OCI-M1 (cell line): Measurements from ENCODE around the gene NGEF.

ENCODE experiments used
- DNase-seq: peaks from one replicate; lab custom pipeline; 2025; lab: John Stamatoyannopoulos, UW

Gene NGEF

DNA sequence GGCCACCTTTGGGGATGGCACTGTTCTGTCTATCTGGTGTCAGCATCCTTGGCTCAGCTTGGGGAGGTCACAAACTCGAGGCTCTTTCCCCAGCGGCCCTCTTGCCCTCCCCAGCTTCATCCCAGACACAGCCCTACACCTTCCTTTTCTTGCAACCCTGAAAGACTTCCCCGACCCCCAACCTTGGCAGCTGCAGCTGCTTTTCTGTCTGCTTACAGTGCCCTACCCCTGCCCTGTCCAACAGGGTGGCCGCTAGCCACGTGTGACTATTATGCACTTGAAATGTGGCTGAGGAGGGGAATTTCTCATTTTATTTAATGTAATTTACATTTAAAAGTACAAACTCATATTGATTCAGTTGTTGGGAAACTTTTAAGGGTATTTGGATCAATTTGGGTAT, 41.3 kb downstream of the NGEF start:
- DNase-seq = no peak

DNA sequence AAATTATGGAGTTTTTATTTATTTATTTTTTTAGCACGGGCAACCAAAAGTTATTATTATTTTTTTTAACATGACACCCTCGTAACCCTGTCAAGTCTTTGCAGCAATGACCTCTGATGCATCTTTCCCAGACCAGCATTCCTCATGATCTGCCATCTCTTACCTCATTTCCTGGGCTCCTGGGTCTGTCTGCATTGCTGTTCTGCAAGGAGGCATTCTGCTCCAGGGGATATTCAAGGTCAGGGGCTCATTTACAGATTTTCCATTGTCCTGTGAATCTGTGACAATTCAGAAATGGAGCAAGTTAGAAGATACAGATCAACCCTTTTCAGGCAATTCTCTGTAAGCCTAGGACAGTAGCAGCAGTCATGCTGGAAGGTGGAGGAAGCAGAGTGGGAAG, 43.0 kb downstream of the NGEF start:
- DNase-seq = no peak

DNA sequence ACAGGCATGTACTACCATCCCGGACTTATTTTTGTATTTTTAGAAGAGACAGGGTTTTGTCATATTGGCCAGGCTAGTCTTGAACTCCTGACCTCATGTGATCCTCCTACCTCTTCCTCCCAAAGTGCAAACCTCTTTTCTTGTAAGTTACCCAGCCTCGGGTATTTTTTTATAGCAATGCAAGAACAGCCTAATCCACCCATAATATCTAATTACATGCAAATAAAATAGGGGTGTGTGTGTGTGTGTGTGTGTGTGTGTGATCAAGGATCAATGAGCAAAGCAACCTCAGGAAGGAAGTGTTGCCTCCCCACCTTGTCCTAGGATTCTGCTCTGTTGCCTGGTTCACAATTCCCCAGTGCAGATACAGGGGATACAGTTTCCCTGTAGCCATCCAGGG, 45.6 kb downstream of the NGEF start:
- no peak for DNase-seq

DNA sequence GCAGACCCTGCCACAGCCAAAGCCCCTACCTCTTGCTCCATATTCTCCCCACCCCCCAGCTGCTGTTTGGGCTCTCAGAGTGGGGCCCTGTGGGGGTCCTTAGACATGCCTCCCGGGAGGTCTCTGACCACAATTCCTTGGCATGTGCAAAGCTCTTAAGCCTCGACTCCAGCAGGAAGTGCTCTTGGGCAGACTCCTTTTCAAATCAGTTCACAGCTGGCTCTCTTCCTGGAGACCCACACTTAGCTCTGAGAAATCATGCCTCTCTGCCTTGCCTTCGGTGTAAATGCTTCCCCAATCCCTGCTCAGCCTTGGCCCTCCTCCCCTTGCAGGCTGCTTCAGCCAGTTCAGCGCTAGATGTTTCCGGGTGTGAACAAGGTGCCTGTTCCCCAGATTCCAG, 46.9 kb downstream of the NGEF start:
- no peak for DNase-seq

DNA sequence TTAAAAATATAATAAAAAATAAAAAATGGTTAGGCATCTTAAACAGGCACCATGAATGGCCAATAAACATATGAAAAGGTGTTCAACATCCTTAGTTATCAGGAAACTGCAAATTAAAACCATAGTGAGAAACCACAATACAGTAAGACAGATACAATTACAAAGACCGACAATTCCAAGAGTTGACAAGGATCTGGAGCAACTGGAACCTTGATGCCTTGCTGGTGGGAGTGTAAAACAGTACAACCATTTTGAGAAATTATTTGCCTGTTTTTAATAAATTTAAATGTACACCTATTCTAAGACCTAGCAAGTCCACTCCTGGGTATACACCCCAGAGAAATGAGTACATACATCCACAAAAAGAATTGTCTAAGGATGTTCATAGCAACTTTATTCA, 49.1 kb downstream of the NGEF start:
- no peak for DNase-seq

DNA sequence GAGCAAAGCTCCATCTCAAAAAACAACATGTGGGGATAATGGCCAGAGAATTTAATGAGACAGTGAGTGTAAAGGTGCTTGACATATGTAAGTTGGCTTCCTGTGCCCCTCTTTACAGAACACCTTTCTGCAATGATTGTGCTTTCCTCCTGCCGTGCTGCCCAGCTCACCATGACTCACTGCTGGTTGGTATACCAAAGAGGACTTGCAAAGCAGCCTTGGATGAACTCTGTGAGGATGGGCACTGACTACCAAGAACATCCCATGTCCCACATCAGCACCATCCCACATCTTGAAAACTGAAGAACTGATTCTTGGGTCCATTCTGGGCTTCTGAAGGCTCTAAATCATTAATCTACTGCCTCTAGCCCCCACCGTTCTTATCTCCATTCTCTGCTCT, 52.2 kb downstream of the NGEF start:
- no peak for DNase-seq

DNA sequence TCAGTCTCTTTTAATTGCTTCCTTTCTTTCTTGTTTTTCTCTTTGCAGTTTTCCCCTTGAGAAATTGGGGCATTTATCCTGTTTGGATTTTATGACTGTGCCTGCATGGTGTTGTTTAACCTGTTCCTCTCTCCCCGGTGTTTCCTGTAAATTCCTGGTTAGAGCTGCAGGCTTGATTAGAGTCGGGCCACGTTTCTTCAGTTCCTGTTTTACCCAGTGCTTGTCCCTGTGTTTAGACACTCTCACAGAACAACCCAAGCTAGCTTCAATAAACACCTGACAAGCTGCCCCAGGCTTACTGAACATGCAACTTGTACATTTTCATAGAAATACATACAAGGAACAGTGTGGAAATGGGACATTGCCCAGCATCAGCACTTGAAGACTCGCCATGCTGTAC, 53.9 kb downstream of the NGEF start:
- no peak for DNase-seq

DNA sequence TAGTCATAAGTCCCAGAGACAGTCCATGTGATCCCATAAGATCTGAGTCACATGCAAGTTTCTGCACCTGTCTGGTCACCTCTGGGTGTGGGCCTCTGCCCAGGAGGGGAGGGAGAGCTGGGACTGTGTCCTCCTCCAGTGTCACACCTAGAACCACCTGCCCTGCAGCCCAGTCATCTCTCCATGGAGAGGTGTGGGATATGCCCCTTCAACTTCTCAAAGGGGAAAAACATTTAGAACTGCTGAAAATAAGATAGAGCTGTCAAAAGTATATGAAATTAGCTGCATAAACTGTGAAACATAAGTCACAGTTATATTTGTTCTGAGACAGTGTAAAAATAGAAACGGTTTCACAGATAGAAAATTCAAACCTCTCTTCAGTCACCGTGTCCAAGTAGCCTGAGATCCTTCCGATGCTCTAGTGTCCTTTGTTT, 55.4 kb downstream of the NGEF start:
- DNase-seq = no peak

DNA sequence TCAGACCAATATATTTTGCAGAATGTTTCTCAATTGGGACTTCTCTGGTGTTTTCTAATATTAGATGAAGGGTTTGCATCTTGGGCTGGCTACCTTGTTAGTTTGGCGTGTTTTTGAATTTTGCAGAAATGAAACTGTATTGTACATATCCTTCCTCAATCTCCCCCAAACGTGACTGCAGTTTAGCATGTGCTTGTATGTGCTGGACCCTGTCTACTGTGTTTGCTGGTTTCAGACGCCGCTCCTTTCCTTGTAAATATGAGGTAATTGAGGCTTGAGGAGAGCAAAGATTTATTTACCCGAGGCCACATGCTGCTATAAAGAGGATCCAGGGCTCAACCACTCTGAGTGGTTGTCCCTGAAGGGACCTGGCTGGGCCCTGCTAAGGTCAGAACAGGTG, 57.2 kb downstream of the NGEF start:
- no peak for DNase-seq

DNA sequence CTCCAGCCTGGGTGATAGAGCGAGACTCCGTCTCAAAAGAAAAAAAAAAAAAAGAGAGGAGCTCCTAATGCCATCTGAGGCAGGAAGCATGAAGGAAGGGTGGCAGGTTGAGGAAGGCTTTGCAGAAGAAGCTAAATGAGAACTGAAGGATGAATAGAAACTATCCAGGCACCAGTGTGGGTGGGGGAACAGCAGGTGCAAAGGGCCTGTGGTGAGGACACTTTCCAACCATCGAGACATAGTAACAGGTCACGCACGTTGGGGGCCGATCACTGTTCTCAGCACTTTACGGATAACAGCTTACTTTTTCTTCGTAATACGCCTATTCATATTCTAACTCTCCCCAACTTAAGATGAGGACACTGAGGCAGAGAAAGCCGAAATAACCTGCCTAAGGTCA, 58.4 kb downstream of the NGEF start:
- no peak for DNase-seq

DNA sequence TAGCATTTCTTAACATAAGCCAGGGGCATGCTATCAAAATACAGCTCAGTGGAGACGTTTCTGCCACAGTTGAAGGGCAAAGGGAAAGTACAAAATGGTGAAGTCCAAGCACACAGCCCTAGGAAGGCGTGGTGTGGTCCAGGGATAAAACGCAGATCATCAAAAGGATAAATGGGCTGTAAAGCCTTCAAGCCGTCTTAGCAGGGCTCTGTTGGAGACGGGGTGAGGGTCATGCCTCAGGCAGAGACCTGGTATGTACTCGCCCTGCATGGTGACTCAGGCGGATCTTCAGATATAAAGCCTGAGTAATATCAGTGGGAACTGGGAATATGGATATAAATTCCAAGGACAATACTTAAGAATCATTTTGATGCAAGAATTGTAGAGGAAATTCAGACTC, 61.2 kb downstream of the NGEF start:
- DNase-seq = no peak

DNA sequence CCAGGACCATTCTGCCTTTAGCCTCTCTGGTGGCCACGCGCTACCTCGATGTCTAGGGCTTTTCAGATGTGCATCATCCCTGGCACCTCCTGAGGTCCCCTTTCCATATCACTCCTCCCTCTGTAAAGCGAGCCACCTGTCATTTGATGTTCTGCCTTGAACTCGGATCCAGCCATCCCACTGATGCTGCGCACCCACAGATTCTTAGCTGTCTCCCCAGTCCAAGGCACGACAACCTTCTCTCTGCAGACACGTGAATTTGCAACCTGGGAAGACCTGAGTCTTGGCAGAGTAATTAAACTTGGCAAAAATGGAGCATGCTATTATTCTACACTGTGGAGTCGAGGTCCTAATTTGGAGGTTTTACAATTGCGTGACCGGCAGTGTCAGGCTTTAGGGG, 61.9 kb downstream of the NGEF start:
- DNase-seq = no peak

DNA sequence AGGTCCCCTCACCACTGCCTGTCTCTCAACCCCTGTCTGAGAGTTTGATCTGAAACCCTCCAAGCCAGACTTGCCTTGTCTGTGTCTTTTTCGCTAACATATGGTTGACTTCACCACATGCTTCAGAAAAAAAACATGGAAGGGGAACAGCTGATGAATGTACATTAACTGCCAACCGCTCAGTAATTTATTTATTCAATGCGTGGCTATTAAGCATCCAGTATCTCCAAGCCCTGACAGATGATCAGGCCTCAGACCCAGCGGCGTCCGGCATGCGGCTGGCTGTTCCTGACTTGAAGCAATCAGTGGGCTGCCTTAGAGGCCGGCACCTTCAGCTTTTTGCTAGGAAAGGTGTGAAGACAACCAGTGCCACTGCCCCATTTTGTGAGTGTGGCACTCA, 62.3 kb downstream of the NGEF start:
- DNase-seq = no peak

DNA sequence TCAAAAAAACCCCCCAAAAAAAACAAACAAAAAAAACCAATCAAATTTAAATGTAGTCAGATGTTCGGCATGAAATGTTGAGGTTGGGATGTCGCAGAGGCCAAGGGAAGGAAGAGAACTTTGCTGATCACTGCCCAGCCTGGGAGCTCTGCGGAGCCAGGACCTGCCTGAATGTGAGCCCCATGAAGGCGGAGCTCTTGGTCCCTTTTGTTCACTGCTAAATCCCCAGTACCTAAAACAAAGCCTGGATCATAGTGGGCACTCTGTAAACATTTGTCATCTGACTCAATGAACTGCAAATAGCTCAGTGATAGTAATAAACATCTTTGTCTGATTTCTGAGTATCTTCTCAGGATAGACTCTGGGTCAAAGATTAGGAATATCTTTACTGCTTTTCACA, 64.0 kb downstream of the NGEF start:
- no peak for DNase-seq

DNA sequence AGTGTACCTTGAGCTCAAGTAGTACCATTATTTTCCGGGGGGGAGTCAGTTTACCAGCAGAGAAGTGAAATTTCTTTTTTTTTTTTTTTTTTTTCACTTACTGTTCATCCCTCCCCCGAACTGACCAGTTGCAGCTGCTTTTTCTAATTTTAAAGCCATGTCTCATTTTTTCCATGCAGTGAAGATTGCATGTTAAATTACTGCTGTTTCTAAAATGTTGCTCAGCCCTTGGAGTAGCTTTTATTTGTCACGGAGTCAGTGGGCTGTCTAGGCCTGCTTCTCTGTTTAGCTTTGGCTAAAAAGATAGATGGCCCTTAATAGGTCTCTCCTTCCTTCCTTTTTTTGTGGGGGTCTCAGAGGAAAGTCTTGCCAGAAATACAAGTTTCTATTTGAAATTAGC, 70.2 kb downstream of the NGEF start:
- DNase-seq = no peak

DNA sequence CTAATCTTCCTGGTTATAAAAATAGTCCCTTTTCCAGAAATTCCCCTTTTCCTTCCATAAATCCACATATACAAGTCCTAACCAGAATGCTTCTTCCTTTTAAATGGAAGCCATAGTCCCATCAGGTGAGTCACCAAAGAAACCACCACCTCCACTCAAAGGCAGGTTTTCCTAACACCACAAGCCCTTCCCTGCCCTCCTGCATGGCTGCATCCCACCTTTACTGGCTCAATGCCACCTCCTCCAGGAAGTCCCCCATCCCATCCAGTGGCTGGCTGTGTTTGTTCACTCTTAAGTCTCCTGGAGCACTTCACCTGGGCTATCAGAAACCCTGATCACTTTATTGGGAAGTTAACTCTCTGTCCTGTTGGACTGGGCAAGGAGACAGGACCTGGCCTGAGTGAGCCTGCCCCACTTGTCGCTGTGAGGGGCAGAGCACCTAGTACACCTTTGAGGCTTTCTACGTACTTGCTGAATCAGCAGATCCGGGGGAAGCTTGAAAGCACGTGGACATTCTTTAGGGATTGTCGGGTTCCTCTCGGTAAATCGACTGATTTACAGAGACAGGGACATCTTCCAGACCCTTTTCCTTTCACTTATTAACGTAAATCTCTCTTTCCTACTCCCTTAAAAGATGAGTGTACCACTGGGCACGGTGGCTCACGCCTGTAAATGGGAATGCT, 71.0 kb downstream of the NGEF start:
- no peak for DNase-seq

DNA sequence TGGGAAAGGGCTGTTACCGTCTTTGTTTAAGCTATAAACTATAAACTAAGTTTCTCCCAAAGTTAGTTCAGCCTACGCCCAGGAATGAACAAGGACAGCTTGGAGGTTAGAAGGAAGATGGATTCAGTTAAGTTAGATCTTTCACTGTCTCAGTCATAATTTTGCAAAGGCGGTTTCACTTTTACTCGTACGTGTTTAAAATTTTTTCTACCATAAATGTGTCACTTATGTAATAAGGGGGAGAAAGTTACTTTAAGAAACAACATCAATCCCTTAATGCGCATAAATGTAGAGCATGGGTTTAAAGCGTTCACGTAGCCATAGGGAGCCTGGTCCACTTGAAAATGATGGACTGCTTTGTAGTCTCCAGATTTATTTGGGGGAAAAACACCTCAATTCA, 71.7 kb downstream of the NGEF start:
- no peak for DNase-seq

DNA sequence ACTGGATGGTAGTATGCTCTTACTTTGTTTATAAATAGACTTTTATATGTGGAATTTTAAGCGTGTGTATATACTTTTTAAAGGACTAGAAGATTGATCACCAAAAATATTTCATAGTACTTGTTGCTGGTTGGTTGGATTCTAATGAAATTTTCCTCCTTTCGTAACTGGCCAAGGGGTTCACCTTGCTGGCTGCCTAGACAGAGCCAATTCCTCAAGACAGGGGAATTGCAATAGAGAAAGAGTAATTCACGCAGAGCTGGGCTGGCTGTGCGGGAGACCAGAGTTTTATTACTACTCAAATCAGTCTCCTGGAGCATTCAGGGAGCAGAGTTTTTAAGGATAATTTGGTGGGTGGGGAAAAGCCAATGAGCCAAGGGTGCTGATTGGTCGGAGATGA, 72.3 kb downstream of the NGEF start:
- no peak for DNase-seq

DNA sequence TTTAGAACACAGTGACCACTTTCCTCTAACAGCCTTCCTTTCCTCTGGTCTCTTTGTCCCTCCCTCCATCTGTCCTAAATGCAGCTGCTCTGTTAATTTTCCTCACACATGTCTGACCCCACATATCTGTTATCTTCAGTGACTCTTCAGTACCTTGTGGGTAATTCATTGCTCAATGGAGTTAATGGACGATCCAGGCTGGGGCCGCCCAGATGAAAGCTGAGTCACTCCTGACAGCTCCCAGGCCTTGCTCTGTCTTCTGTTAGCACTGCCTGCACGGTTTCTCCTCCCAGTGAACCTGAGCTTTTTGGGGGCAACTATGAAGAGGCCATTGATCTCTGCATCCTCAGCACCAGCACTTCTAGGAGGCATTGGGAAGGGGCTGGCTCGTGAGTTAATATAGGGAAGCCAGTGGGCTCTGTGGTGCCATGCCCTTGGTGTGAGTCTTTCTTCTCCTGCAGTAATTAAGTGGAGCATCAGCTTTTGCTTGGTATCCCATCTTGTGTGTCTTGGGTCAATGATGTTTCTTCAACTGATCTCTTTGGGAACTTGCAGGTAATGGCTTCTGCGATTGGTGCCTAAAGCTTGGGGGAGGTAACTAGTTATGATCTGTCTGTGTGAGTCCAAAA, 75.7 kb downstream of the NGEF start:
- DNase-seq = peak; percentile 79

DNA sequence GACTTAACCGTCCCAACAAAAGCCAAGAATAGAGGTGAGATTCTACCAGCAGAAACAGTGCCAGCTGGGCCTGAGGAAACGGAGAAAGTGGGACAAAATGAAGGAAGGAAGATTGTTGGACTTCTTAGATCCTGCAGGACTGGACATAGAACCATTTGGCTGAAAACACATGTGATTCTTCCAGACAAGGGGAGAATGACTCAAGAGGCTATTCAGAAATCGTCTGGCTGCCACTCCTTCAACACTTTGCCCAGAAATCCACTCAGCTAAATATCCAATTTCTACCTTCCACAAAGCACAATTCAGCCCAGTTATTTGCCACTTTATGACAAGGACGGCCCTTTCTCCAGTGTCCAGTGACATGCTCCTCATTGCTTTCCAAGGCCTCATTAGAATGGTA, 81.4 kb downstream of the NGEF start:
- no peak for DNase-seq

DNA sequence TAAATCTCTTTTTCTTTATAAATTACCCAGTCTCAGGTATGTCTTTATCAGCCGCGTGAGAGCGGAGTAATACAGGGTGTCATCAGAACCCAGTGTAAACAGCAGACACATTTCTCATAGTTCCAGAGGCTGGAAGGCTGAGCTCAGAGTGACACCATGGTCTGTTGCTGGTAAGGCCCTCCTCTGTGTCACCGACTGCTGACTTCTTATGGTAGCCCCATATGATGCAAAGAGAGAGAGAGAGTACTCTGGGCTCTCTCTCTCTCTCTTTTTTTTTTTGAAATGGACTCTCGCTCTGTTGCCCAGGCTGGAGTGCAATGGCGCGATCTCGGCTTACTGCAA, 83.0 kb downstream of the NGEF start:
- DNase-seq = no peak

DNA sequence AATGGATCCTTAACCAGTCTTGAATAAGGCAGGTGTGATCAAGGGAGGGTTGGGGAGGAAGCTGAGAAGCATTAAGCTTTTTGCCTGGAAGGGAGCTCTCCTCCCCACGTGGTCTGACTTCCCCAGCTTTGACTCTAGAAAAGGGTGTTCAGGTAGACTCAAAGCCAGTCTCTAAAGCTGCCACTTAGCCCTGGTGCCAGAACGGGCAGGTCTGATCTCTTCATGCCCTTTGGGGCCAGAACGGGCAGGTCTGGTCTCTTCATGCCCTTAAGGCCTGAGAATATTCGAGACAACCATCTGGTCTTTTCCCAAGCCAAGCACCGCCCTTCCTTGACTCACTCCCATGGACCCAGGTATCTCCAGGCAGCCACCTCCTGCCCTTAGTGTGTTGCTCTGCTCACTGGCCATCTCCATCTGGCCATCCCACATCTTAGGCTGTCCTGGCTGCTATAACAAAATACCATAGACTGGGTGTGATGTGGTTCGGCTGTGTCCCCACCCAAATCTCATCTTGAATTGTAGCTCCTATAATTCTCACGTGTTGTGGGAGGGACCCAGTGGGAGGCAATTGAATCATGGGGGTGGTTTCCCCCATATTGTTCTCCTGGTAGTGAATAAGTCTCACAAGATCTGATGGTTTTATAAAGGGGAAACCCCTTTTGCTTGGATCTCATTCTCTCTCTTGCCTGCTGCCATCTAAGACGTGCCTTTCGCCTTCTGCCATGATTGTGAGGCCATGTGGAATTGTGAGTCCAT, 83.6 kb downstream of the NGEF start:
- DNase-seq = no peak

DNA sequence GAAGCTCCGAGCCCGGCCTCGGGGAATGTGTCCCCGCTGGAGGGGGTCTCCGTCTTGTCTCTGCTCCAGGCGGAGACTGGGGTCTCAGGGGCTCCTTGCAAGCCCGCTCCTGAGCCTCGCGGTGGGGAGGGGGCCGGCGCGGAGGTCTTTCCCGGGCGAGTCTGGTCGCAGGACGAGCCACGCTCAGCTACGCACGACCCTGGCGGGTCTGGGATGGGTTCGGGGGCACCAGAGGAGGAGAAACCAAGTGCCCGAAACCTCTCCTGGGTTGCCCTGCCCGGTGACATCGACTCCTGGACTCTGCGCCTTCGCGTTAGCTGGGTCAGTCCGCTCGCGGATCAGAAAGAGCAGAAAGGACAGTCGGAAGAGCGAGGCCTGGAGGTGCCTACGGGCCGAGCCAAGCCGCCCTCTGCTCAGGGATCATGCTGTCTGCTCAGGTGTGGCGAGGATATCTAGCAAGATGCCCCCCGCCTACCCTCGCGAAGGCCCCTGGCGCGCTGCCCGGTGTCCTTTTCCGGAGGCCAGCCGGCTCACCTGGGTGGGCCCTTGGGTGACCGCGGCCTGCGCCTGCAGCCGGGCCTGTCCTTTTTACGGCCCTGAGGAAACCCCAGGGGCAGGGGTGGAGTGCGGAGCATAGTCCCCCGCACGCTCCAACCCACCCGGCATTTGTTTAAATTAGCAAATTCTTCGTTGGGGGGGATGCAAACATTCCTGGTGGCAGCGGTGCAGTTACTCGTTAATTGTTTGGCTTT, 84.3 kb downstream of the NGEF start:
- DNase-seq = no peak
